Right kidney (tissue), 1 donor: ENCODE data around the gene DYNLL1.

Source experiments
- DNase-seq: peaks from one replicate; pipeline ENCODE4 v3.0.0-alpha.2; 2016

DYNLL1 gene

GRCh38 chr12:120544691-120545090 lies 48.8 kb downstream of the DYNLL1 start:
- DNase-seq, result no peak

- no peak for DNase-seq
Measured at GRCh38 chr12:120546050-120546386, 50.1 kb downstream of the DYNLL1 start.
